ENCODE measurements around the gene SLC7A7. TPM values are rescaled to one million over a fixed set of nuclear protein-coding genes. Genes with fewer than 3 reads are reported as not detected.

SLC7A7 gene
- total and polyA plus RNA-seq, 2 of the 13 experiments (the other 11 are each of a cell fraction or from before 2014, with no cell fraction given): 0.13 to 0.63 TPM

DNA sequence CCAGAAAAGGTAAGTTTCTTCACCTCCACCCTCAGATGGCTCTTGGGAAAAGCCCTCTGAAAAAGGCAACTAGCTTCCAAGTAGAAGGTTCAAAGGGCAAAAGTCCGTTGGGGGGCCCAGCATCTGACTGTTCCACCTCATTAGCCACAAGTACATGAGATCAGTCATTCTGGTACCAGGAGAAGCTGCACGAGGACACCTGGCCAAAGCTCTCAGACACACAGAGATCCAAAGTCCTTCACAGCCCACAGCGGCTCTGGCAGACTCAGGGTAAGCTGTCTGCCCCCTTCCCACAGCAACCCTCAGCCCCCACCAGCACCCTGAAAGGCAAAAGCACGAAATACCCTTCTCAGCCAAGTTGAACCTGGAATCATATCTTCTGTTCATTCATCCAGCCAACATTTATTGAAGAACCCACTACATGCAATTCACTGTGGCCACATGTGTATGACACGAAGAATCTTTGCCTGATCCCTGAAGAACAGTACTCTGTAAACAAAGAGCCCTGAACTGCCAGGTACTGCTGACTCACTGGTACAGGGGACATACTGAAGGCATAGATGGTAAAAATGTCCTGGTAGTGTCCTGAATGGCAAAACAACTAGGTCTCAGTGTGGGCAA lies 19.0 kb downstream of the SLC7A7 start (continued):
- TF ChIP-seq, protein P1, sequence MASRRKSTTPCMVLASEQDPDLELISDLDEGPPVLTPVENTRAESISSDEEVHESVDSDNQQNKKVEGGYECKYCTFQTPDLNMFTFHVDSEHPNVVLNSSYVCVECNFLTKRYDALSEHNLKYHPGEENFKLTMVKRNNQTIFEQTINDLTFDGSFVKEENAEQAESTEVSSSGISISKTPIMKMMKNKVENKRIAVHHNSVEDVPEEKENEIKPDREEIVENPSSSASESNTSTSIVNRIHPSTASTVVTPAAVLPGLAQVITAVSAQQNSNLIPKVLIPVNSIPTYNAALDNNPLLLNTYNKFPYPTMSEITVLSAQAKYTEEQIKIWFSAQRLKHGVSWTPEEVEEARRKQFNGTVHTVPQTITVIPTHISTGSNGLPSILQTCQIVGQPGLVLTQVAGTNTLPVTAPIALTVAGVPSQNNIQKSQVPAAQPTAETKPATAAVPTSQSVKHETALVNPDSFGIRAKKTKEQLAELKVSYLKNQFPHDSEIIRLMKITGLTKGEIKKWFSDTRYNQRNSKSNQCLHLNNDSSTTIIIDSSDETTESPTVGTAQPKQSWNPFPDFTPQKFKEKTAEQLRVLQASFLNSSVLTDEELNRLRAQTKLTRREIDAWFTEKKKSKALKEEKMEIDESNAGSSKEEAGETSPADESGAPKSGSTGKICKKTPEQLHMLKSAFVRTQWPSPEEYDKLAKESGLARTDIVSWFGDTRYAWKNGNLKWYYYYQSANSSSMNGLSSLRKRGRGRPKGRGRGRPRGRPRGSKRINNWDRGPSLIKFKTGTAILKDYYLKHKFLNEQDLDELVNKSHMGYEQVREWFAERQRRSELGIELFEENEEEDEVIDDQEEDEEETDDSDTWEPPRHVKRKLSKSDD (CRISPR knock-in tag; IDR thresholded peaks at IDR 0.05; ENCODE audit: low read depth): no peak
- TF ChIP-seq TEAD3 (CRISPR knock-in tag; optimal IDR thresholded peaks at IDR 0.05; ENCODE audit: borderline replicate concordance) (no peak), DMAP1 (CRISPR knock-in tag; IDR thresholded peaks at IDR 0.05) (no peak), CENPX (CRISPR knock-in tag; IDR thresholded peaks at IDR 0.05) (no peak), ZNF644 (CRISPR knock-in tag; IDR thresholded peaks at IDR 0.05; ENCODE audit: low read depth) (0 out of 2 replicates have a peak, but pooled peaks have one; percentile 39), ZNF660 (CRISPR knock-in tag; IDR thresholded peaks at IDR 0.05; ENCODE audit: borderline replicate concordance, low read depth) (no peak), HNRNPLL (IDR thresholded peaks at IDR 0.05; ENCODE audit: low read depth, low read length, poor library complexity, severe bottlenecking) (no peak), ZBED4 (CRISPR knock-in tag; IDR thresholded peaks at IDR 0.05; ENCODE audit: borderline replicate concordance) (peak; percentile 40; the same call in 1 of the 2 replicates), ZNF292 (CRISPR knock-in tag; IDR thresholded peaks at IDR 0.05; ENCODE audit: borderline replicate concordance, low read depth) (peak; percentile 30; the same call in 1 of the 2 replicates), ZMYM2 (CRISPR knock-in tag; IDR thresholded peaks at IDR 0.05) (peak; percentile 84; the same call in 1 of the 2 replicates), ZNF766 (CRISPR knock-in tag; IDR thresholded peaks at IDR 0.05; ENCODE audit: borderline replicate concordance) (no peak), ZNF251 (CRISPR knock-in tag; IDR thresholded peaks at IDR 0.05) (no peak), TBP (CRISPR knock-in tag; IDR thresholded peaks at IDR 0.05) (no peak), XRCC5 (optimal IDR thresholded peaks at IDR 0.05; ENCODE audit: low read length) (peak; percentile 62), ZNF891 (CRISPR knock-in tag; IDR thresholded peaks at IDR 0.05) (0 out of 2 replicates have a peak, but pooled peaks have one; percentile 30), ZNF44 (CRISPR knock-in tag; IDR thresholded peaks at IDR 0.05) (0 out of 2 replicates have a peak, but pooled peaks have one; percentile 80), RXRA (CRISPR knock-in tag; IDR thresholded peaks at IDR 0.05) (peak; percentile 48; the same call in 1 of the 2 replicates), RNF219 (CRISPR knock-in tag; IDR thresholded peaks at IDR 0.05) (no peak), ZMAT3 (CRISPR knock-in tag; conservative IDR thresholded peaks at IDR 0.05) (no peak), FOXC1 (CRISPR knock-in tag; IDR thresholded peaks at IDR 0.05; ENCODE audit: borderline replicate concordance) (no peak)
- TF ChIP-seq, protein P2, sequence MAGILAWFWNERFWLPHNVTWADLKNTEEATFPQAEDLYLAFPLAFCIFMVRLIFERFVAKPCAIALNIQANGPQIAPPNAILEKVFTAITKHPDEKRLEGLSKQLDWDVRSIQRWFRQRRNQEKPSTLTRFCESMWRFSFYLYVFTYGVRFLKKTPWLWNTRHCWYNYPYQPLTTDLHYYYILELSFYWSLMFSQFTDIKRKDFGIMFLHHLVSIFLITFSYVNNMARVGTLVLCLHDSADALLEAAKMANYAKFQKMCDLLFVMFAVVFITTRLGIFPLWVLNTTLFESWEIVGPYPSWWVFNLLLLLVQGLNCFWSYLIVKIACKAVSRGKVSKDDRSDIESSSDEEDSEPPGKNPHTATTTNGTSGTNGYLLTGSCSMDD (CRISPR knock-in tag; IDR thresholded peaks at IDR 0.05): no peak

Measured in HepG2 (cell line).